Activated CD4-positive, alpha-beta memory T cell treated with anti-CD3 and anti-CD28 coated beads, Interleukin-2, amount 10 ng/mL, durations not matched to agents 7 days and 5 days (primary cell): ENCODE results near the gene CENPP. TPM values are rescaled to one million over a fixed set of nuclear protein-coding genes. Genes with fewer than 3 reads are reported as not detected.

ENCODE experiments used
- CTCF ChIA-PET: fragments of 350-600 bp; sonication (Branson Sonifier 250); formaldehyde crosslinking; loops from one replicate; lab custom pipeline; 2021; ENCODE audit warnings: antibody characterized with exemption, inconsistent platforms; lab: Charles Lee
- POLR2A ChIA-PET: fragments of 350-600 bp; sonication (Branson Sonifier 250); formaldehyde crosslinking; loops from one replicate; lab custom pipeline; 2021; ENCODE audit warnings: antibody characterized with exemption; lab: Charles Lee
- DNase-seq: peaks from one replicate; pipeline ENCODE4 v3.0.0-alpha.2; 2020
- H3K27ac Mint-ChIP-seq: one replicate; pipeline ENCODE4 v1.8.0; 2021; ENCODE audit warnings: mild to moderate bottlenecking, mixed read lengths
- H3K27me3 Mint-ChIP-seq: one replicate; pipeline ENCODE4 v1.8.0; 2021; ENCODE audit warnings: mixed read lengths
- H3K36me3 Mint-ChIP-seq: one replicate; pipeline ENCODE4 v1.8.0; 2021; ENCODE audit warnings: low read depth, mixed read lengths
- H3K4me1 Mint-ChIP-seq: one replicate; pipeline ENCODE4 v1.8.0; 2021; ENCODE audit warnings: mixed read lengths
- H3K4me3 Mint-ChIP-seq: one replicate; pipeline ENCODE4 v1.8.0; 2021; ENCODE audit warnings: mild to moderate bottlenecking, mixed read lengths
- H3K9me3 Mint-ChIP-seq: one replicate; pipeline ENCODE4 v1.8.0; 2021; ENCODE audit warnings: mixed read lengths
- total RNA-seq, 2 experiments: library from RNA; stranded (reverse); gene quantifications; one replicate each; pipeline ENCODE4 v1.2.3, GENCODE V29; 2021

The CENPP gene
- total RNA-seq, 2 experiments from 2014 or later: 18.8 to 22.0 TPM

GRCh38 chr9:92324431-92324830 is 1.3 kb upstream of the CENPP start:
- H3K9me3 Mint-ChIP-seq: no peaks in the 10 kb centered on the region
- peak overlapping the region; percentile 94 for H3K27ac Mint-ChIP-seq
- H3K4me3 Mint-ChIP-seq: peak overlapping the region; percentile 98
- no peaks in the 10 kb centered on the region for H3K27me3 Mint-ChIP-seq
- H3K4me1 Mint-ChIP-seq: peaks cover 39% of the 10 kb centered on the region
- H3K36me3 Mint-ChIP-seq: peaks cover 30% of the 10 kb centered on the region
- ChIA-PET CTCF (interaction anchor here (0.5 to 3.0 kb wide), 2 partner anchors 119 to 185 kb away, joined by 4 to 16 read pairs; no protein-coding TSS in a partner anchor), POLR2A (interaction anchor here (0.8 to 3.2 kb wide), 14 partner anchors 11 to 1129 kb away, joined by 3 to 31 read pairs (median 4); partner anchors contain the start of genes FAM120AOS, IARS1 and IPPK)
- no peak for DNase-seq

GRCh38 chr9:92324889-92325268 is 874 bp upstream of the CENPP start:
- POLR2A ChIA-PET: interaction anchor here (0.8 to 3.2 kb wide), 21 partner anchors 11 to 1128 kb away, joined by 3 to 31 read pairs (median 4); partner anchors contain the start of genes FAM120AOS, IARS1, IPPK and SPTLC1
- no peaks in the 10 kb centered on the region for H3K27me3 Mint-ChIP-seq
- CTCF ChIA-PET: interaction anchor here (0.5 to 3.0 kb wide), 2 partner anchors 118 to 186 kb away, joined by 4 to 16 read pairs; no protein-coding TSS in a partner anchor
- no peaks in the 10 kb centered on the region for H3K9me3 Mint-ChIP-seq
- no peak for DNase-seq
- H3K27ac Mint-ChIP-seq: peak overlapping the region; percentile 94
- peaks cover 26% of the 10 kb centered on the region for H3K36me3 Mint-ChIP-seq
- H3K4me3 Mint-ChIP-seq: peak overlapping the region; percentile 98
- H3K4me1 Mint-ChIP-seq: peaks cover 39% of the 10 kb centered on the region

GRCh38 chr9:92325991-92326500 is 293 bp downstream of the CENPP start:
- Mint-ChIP-seq H3K36me3 (peaks cover 20% of the 10 kb centered on the region), H3K4me3 (peak overlapping the region; percentile 98), H3K27ac (peak overlapping the region; percentile 94), H3K4me1 (peaks cover 39% of the 10 kb centered on the region), H3K9me3 (no peaks in the 10 kb centered on the region), H3K27me3 (no peaks in the 10 kb centered on the region)
- POLR2A ChIA-PET: interaction anchor here (0.6 to 3.2 kb wide), 26 partner anchors 8 to 808 kb away, joined by 3 to 31 read pairs (median 4); partner anchors contain the start of genes IARS1, IPPK, NINJ1 and SPTLC1
- CTCF ChIA-PET: interaction anchor here (0.7 to 3.0 kb wide), 5 partner anchors 8 to 463 kb away, joined by 3 to 16 read pairs (median 4); partner anchors contain the start of gene IPPK
- DNase-seq: no peak

- ChIA-PET CTCF (interaction anchor here (3.0 kb wide), 1 partner anchor 188 kb away, joined by 16 read pairs; no protein-coding TSS in a partner anchor), POLR2A (no interaction called here)
- no peaks in the 10 kb centered on the region for H3K9me3 Mint-ChIP-seq
- no peak overlapping the region for H3K27ac Mint-ChIP-seq
- peak overlapping the region; percentile 98 for H3K4me3 Mint-ChIP-seq
- peaks cover 39% of the 10 kb centered on the region for H3K4me1 Mint-ChIP-seq
- H3K36me3 Mint-ChIP-seq: peaks cover 15% of the 10 kb centered on the region
- no peaks in the 10 kb centered on the region for H3K27me3 Mint-ChIP-seq
- no peak for DNase-seq
Observed at GRCh38 chr9:92327283-92327850, 1.6 kb downstream of the CENPP start.

GRCh38 chr9:92328225-92328624 is 2.5 kb downstream of the CENPP start:
- Mint-ChIP-seq H3K36me3 (peaks cover 13% of the 10 kb centered on the region), H3K27me3 (no peaks in the 10 kb centered on the region), H3K4me3 (no peak overlapping the region), H3K4me1 (peaks cover 37% of the 10 kb centered on the region), H3K27ac (no peak overlapping the region), H3K9me3 (no peaks in the 10 kb centered on the region)
- CTCF ChIA-PET: interaction anchor here (0.9 to 1.6 kb wide), 4 partner anchors 50 to 463 kb away, joined by 3 to 11 read pairs (median 3); no protein-coding TSS in a partner anchor
- no peak for DNase-seq
- POLR2A ChIA-PET: interaction anchor here (1.1 kb wide), 1 partner anchor 19 kb away, joined by 3 read pairs; no protein-coding TSS in a partner anchor

- CTCF ChIA-PET: interaction anchor here (0.7 kb wide), 1 partner anchor 970 kb away, joined by 3 read pairs; no protein-coding TSS in a partner anchor
- no peaks in the 10 kb centered on the region for H3K27me3 Mint-ChIP-seq
Observed at GRCh38 chr9:92332577-92333281, 7.0 kb downstream of the CENPP start.

GRCh38 chr9:92333282-92333634 is 7.5 kb downstream of the CENPP start:
- Mint-ChIP-seq H3K4me3 (no peak overlapping the region), H3K9me3 (no peaks in the 10 kb centered on the region), H3K36me3 (peaks cover 28% of the 10 kb centered on the region), H3K4me1 (peaks cover 3% of the 10 kb centered on the region), H3K27me3 (no peaks in the 10 kb centered on the region), H3K27ac (no peak overlapping the region)
- ChIA-PET CTCF (interaction anchor here (0.7 kb wide), 2 partner anchors 195 to 970 kb away, joined by 3 to 4 read pairs; no protein-coding TSS in a partner anchor), POLR2A (interaction anchor here (0.8 kb wide), 1 partner anchor 312 kb away, joined by 3 read pairs; no protein-coding TSS in a partner anchor)
- DNase-seq: no peak

More at GRCh38 chr9:92332577-92333281, 7.0 kb downstream of the CENPP start:
- no peak overlapping the region for H3K4me3 Mint-ChIP-seq
- H3K9me3 Mint-ChIP-seq: no peaks in the 10 kb centered on the region
- POLR2A ChIA-PET: interaction anchor here (0.7 to 0.8 kb wide), 2 partner anchors 31 to 313 kb away, joined by 3 read pairs; no protein-coding TSS in a partner anchor
- H3K27ac Mint-ChIP-seq: no peak overlapping the region
- peaks cover 25% of the 10 kb centered on the region for H3K36me3 Mint-ChIP-seq
- DNase-seq: no peak
- H3K4me1 Mint-ChIP-seq: peaks cover 8% of the 10 kb centered on the region

- ChIA-PET CTCF (no interaction called here), POLR2A (no interaction called here)
- DNase-seq: no peak
- Mint-ChIP-seq H3K9me3 (peaks cover 4% of the 10 kb centered on the region), H3K27ac (no peak overlapping the region), H3K36me3 (peaks cover 49% of the 10 kb centered on the region), H3K4me3 (no peak overlapping the region), H3K27me3 (no peaks in the 10 kb centered on the region), H3K4me1 (no peaks in the 10 kb centered on the region)
Observed at GRCh38 chr9:92341578-92341977, 15.8 kb downstream of the CENPP start.

- ChIA-PET CTCF (interaction anchor here (1.0 to 1.3 kb wide), 2 partner anchors 203 to 291 kb away, joined by 3 to 4 read pairs; no protein-coding TSS in a partner anchor), POLR2A (interaction anchor here (1.2 kb wide), 1 partner anchor 17 kb away, joined by 3 read pairs; the partner anchor contains the start of gene CENPP)
- H3K9me3 Mint-ChIP-seq: peaks cover 4% of the 10 kb centered on the region
- no peak overlapping the region for H3K27ac Mint-ChIP-seq
- H3K4me3 Mint-ChIP-seq: no peak overlapping the region
- H3K27me3 Mint-ChIP-seq: no peaks in the 10 kb centered on the region
- no peaks in the 10 kb centered on the region for H3K4me1 Mint-ChIP-seq
- no peak for DNase-seq
- H3K36me3 Mint-ChIP-seq: peaks cover 49% of the 10 kb centered on the region
Observed at GRCh38 chr9:92342825-92343488, 17.2 kb downstream of the CENPP start.

GRCh38 chr9:92345582-92345981 is 19.8 kb downstream of the CENPP start:
- CTCF ChIA-PET: no interaction called here
- peaks cover 37% of the 10 kb centered on the region for H3K36me3 Mint-ChIP-seq

GRCh38 chr9:92349771-92350739 is 24.3 kb downstream of the CENPP start:
- no peaks in the 10 kb centered on the region for H3K27me3 Mint-ChIP-seq
- H3K27ac Mint-ChIP-seq: no peak overlapping the region
- DNase-seq: no peak
- peaks cover 41% of the 10 kb centered on the region for H3K36me3 Mint-ChIP-seq
- H3K9me3 Mint-ChIP-seq: peaks cover 6% of the 10 kb centered on the region
- ChIA-PET POLR2A (no interaction called here), CTCF (no interaction called here)
- peaks cover 7% of the 10 kb centered on the region for H3K4me1 Mint-ChIP-seq
- H3K4me3 Mint-ChIP-seq: no peak overlapping the region

More at GRCh38 chr9:92345582-92345981, 19.8 kb downstream of the CENPP start:
- H3K27ac Mint-ChIP-seq: no peak overlapping the region
- H3K27me3 Mint-ChIP-seq: no peaks in the 10 kb centered on the region
- no peak for DNase-seq
- H3K9me3 Mint-ChIP-seq: peaks cover 4% of the 10 kb centered on the region
- peaks cover under 1% of the 10 kb centered on the region for H3K4me1 Mint-ChIP-seq
- POLR2A ChIA-PET: no interaction called here
- no peak overlapping the region for H3K4me3 Mint-ChIP-seq
